CD4-positive, alpha-beta T cell (primary cell): Measurements from ENCODE around the gene SSNA1. TPM values are rescaled to one million over a fixed set of nuclear protein-coding genes. Genes with fewer than 3 reads are reported as not detected.

Experiments used
- ATAC-seq: fragments of 200-7000 bp; cut with Tn5 transposase; one replicate; pipeline ENCODE4 v1.10.0; 2022; ENCODE audit warnings: mild to moderate bottlenecking; ENCODE audit not compliant: poor library complexity
- CTCF ChIA-PET: fragments of 350-600 bp; sonication (Branson Sonifier 250); formaldehyde crosslinking; loops from one replicate; lab custom pipeline; 2021; ENCODE audit warnings: antibody characterized with exemption, inconsistent platforms; lab: Charles Lee
- POLR2A ChIA-PET: fragments of 350-600 bp; sonication (Branson Sonifier 250); formaldehyde crosslinking; loops from one replicate; lab custom pipeline; 2021; ENCODE audit warnings: antibody characterized with exemption, inconsistent platforms; lab: Charles Lee
- DNase-seq, 14 experiments: peaks; one replicate each; pipeline ENCODE4 v3.0.0-alpha.2; 2013 to 2020; ENCODE audit warnings: mixed read lengths in 2 of 14
- H3K27ac ChIP-seq, 2 donors: one replicate each; pipeline versions ENCODE4 v1.5.1 to v1.7.0; 2013; ENCODE audit warnings: low read length in 2 of 2, low read depth in 1 of 2, mild to moderate bottlenecking in 1 of 2
- H3K27me3 ChIP-seq, 2 experiments: 1 replicate in 1 of 2; 2 replicates in 1 of 2; pipeline versions ENCODE4 v1.6.1 to v1.7.0; 2013; ENCODE audit warnings: low read length in 2 of 2, control low read depth in 1 of 2, mild to moderate bottlenecking in 1 of 2, moderate library complexity in 1 of 2; ENCODE audit not compliant: insufficient read depth in 2 of 2, control insufficient read depth in 1 of 2
- H3K36me3 ChIP-seq: one replicate; pipeline ENCODE4 v1.6.1; 2013; ENCODE audit warnings: low read length, control low read depth; ENCODE audit not compliant: insufficient read depth
- H3K4me1 ChIP-seq: one replicate; pipeline ENCODE4 v1.6.1; 2013; ENCODE audit warnings: low read length, control low read depth; ENCODE audit not compliant: insufficient read depth
- H3K4me3 ChIP-seq: one replicate; pipeline ENCODE4 v1.5.1; 2013; ENCODE audit warnings: mild to moderate bottlenecking, low read length, moderate library complexity
- H3K9me3 ChIP-seq, 2 experiments: 1 replicate in 1 of 2; 2 replicates in 1 of 2; pipeline versions ENCODE4 v1.6.1 to v1.7.0; 2013; ENCODE audit warnings: low read length in 2 of 2, mild to moderate bottlenecking in 2 of 2, control low read depth in 1 of 2, moderate library complexity in 1 of 2; ENCODE audit not compliant: control insufficient read depth in 1 of 2, insufficient read depth in 1 of 2
- H3K27ac Mint-ChIP-seq: one replicate; pipeline ENCODE4 v1.8.0; 2020; ENCODE audit warnings: mixed read lengths
- H3K27me3 Mint-ChIP-seq: one replicate; pipeline ENCODE4 v1.8.0; 2021; ENCODE audit warnings: mixed read lengths
- H3K36me3 Mint-ChIP-seq: one replicate; pipeline ENCODE4 v1.8.0; 2021; ENCODE audit warnings: low read depth, mixed read lengths
- H3K4me1 Mint-ChIP-seq: one replicate; pipeline ENCODE4 v1.8.0; 2021; ENCODE audit warnings: low read depth, mixed read lengths
- H3K4me3 Mint-ChIP-seq: one replicate; pipeline ENCODE4 v1.8.0; 2020; ENCODE audit warnings: mild to moderate bottlenecking, mixed read lengths
- H3K9me3 Mint-ChIP-seq: one replicate; pipeline ENCODE4 v1.8.0; 2020; ENCODE audit warnings: mixed read lengths
- CTCF ChIP-seq: fragments of 200-600 bp; IDR thresholded peaks from one replicate; pipeline ENCODE4 v1.8.0; 2022; ENCODE audit warnings: antibody characterized with exemption, mild to moderate bottlenecking
- intact Hi-C, 2 experiments: fragments of 100-400 bp; cut with DNase I in 1 of 2; cut with micrococcal nuclease in 1 of 2; formaldehyde crosslinking; loops; one replicate each; pipeline versions ENCODE4 v1.15.1 to v1.9.0; 2023 to 2025; cut with DNase I, micrococcal nuclease
- total RNA-seq, 174 experiments: library from RNA in 2 of 174; stranded (reverse) in 2 of 174; gene quantifications; one replicate each; pipeline ENCODE4 v1.2.3 and lab custom pipeline; 2021 to 2026

Gene SSNA1
- total RNA-seq, 2 experiments from 2014 or later = 30.1 to 30.5 TPM

- Histone ChIP-seq H3K36me3 (peaks cover 5% of the 10 kb centered on the region), H3K4me3 (peak within 1 kb of the TSS; percentile 90), H3K27ac (peak within 1 kb of the TSS; percentile 79 to 88), H3K9me3 (no peaks in the 10 kb centered on the region), H3K4me1 (peaks cover 48% of the 10 kb centered on the region), H3K27me3 (no peaks in the 10 kb centered on the region)
- Mint-ChIP-seq H3K27ac (peak within 1 kb of the TSS; percentile 93), H3K4me3 (peak within 1 kb of the TSS; percentile 95), H3K27me3 (no peaks in the 10 kb centered on the region), H3K36me3 (peaks cover 13% of the 10 kb centered on the region), H3K4me1 (peaks cover 44% of the 10 kb centered on the region), H3K9me3 (no peaks in the 10 kb centered on the region)
- intact Hi-C loops = loop anchor here (1.0 kb wide), 2 partner anchors 17 to 18 kb away; partner anchors contain the start of genes ANAPC2 (in 1 of the 2) and SSNA1 (in 1 of the 2)
- ATAC-seq (peak; percentile 48), DNase-seq (peak; percentile 86 to 96 (median 92))
- ChIA-PET POLR2A (interaction anchor here (0.8 to 4.0 kb wide), 8 partner anchors 10 to 119 kb away, joined by 3 to 22 read pairs (median 6); partner anchors contain the start of genes MAN1B1, RNF208, SSNA1 and TUBB4B), CTCF (interaction anchor here (0.6 kb wide), 1 partner anchor 31 kb away, joined by 3 read pairs; no protein-coding TSS in a partner anchor)
- TF ChIP-seq CTCF = no peak
Measured at GRCh38 chr9:137205126-137206069, 16.9 kb downstream of the SSNA1 start, which contains the start of the genes NDOR1 and TMEM203. Gene NDOR1, plus strand, starts transcription at chr9:137205700. Its CDS starts 78 bp downstream, at chr9:137205778. Gene TMEM203, minus strand, starts transcription at chr9:137205648. Its CDS starts 234 bp downstream, at chr9:137205414.

DNA sequence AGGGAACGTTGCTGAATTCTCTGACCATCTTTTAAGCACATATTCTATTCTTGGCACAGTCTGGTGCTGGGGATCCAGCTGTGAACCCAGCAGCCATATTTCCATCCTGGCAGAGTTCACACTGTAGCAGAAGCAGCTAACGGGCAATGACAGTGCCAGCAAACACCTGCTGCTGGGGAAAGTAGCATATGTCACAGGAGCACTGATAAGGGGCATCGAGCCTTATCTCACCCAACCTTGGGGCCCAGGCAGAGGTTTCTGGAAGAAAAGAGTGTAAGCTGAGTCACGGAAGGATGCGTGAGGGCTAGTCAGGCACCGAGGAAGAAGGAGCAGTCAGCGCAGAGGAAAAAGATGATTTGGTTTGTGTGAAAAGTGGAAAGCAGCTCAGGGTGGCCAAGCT is 18.1 kb downstream of the SSNA1 start:
- peak overlapping the region in 1 of 2 donors; percentile 79 for H3K27ac ChIP-seq

More for the DNA sequence above, 18.1 kb downstream of the SSNA1 start:
- Mint-ChIP-seq H3K4me1 (peaks cover 39% of the 10 kb centered on the region), H3K9me3 (no peaks in the 10 kb centered on the region), H3K36me3 (peaks cover 13% of the 10 kb centered on the region), H3K4me3 (peak overlapping the region; percentile 95), H3K27me3 (no peaks in the 10 kb centered on the region), H3K27ac (peak overlapping the region; percentile 93)
- intact Hi-C loops = no loop called here
- peaks cover 5% of the 10 kb centered on the region for H3K36me3 ChIP-seq
- ChIA-PET CTCF (interaction anchor here (1.9 kb wide), 1 partner anchor 30 kb away, joined by 7 read pairs; no protein-coding TSS in a partner anchor), POLR2A (interaction anchor here (1.6 to 4.0 kb wide), 3 partner anchors 16 to 34 kb away, joined by 5 to 22 read pairs (median 8); partner anchors contain the start of genes ANAPC2, RNF208, SSNA1 and TUBB4B)
- no peak for ATAC-seq
- H3K9me3 ChIP-seq = no peaks in the 10 kb centered on the region
- H3K27me3 ChIP-seq = no peaks in the 10 kb centered on the region
- DNase-seq = no peak
- H3K4me3 ChIP-seq = no peak overlapping the region
- H3K4me1 ChIP-seq = peaks cover 41% of the 10 kb centered on the region
- no peak for TF ChIP-seq CTCF
